Measurements from ENCODE around the gene PLN.

Gene PLN

GRCh38 chr6:118569498-118569897, 21.4 kb downstream of the PLN start:
- TF ChIP-seq CTCF (IDR thresholded peaks at IDR 0.05; ENCODE audit: low read depth, low read length): no peak
- DNase-seq (ENCODE audit: low read depth in 2 of 2): no peak

GRCh38 chr6:118571121-118571520, 23.0 kb downstream of the PLN start:
- TF ChIP-seq CTCF (IDR thresholded peaks at IDR 0.05; ENCODE audit: low read depth, low read length): no peak
- no peak overlapping the region for H3K4me3 ChIP-seq (replicated peaks in 1 of 2; ENCODE audit: low read depth in 2 of 2, low read length in 2 of 2)
- no peak for DNase-seq (ENCODE audit: low read depth in 2 of 2)

More at GRCh38 chr6:118569498-118569897, 21.4 kb downstream of the PLN start:
- no peak overlapping the region for H3K4me3 ChIP-seq (replicated peaks in 1 of 2; ENCODE audit: low read depth in 2 of 2, low read length in 2 of 2)

GRCh38 chr6:118574051-118574865, 26.2 kb downstream of the PLN start:
- peak in 1 of 2 donors; percentile 31 for DNase-seq (ENCODE audit: low read depth in 2 of 2)
- TF ChIP-seq CTCF (IDR thresholded peaks at IDR 0.05; ENCODE audit: low read depth, low read length): no peak
- H3K4me3 ChIP-seq (replicated peaks in 1 of 2; ENCODE audit: low read depth in 2 of 2, low read length in 2 of 2): no peak overlapping the region

GRCh38 chr6:118577972-118578371, 29.9 kb downstream of the PLN start:
- H3K4me3 ChIP-seq (replicated peaks in 1 of 2; ENCODE audit: low read depth in 2 of 2, low read length in 2 of 2): no peak overlapping the region
- no peak for DNase-seq (ENCODE audit: low read depth in 2 of 2)
- no peak for TF ChIP-seq CTCF (IDR thresholded peaks at IDR 0.05; ENCODE audit: low read depth, low read length)

GRCh38 chr6:118578617-118579016, 30.5 kb downstream of the PLN start:
- H3K4me3 ChIP-seq (replicated peaks in 1 of 2; ENCODE audit: low read depth in 2 of 2, low read length in 2 of 2): no peak overlapping the region
- DNase-seq (ENCODE audit: low read depth in 2 of 2): peak in 1 of 2 donors; percentile 7
- TF ChIP-seq CTCF (IDR thresholded peaks at IDR 0.05; ENCODE audit: low read depth, low read length): no peak

- H3K4me3 ChIP-seq (replicated peaks in 1 of 2; ENCODE audit: low read depth in 2 of 2, low read length in 2 of 2): no peak overlapping the region
- no peak for TF ChIP-seq CTCF (IDR thresholded peaks at IDR 0.05; ENCODE audit: low read depth, low read length)
- no peak for DNase-seq (ENCODE audit: low read depth in 2 of 2)
These were observed 31.7 kb downstream of the PLN start for GRCh38 chr6:118579786-118580185.

Data from cardiac fibroblast (primary cell).